Right lobe of liver (tissue), 4 donors: ENCODE results near the gene APPBP2.

Experiments used
- CTCF ChIP-seq, 4 donors: fragments of 200-600 bp in 3 of 4; fragments of 450-650 bp in 1 of 4; IDR thresholded peaks; one replicate each; pipeline versions ENCODE4 v1.5.1 to v1.8.0; 2016 to 2022; ENCODE audit warnings: antibody characterized with exemption in 4 of 4, mild to moderate bottlenecking in 2 of 4
- POLR2A ChIP-seq: fragments of 450-650 bp; IDR thresholded peaks from one replicate; pipeline ENCODE4 v1.6.1; 2017; ENCODE audit warnings: antibody characterized with exemption, mild to moderate bottlenecking
- donor health status: DM: no; HTN: no; CAD: no.
- donor health status: DM: no; HTN: no; CAD: no.
- donor health status: DM: no; HTN: yes; CAD: no.

- TF ChIP-seq POLR2A (no peak), CTCF (IDR thresholded peaks at IDR 0.05) (no peak)
Measured at GRCh38 chr17:60423865-60424264, 102.2 kb downstream of the APPBP2 start.
